ENCODE results near the gene NFIA.

The NFIA gene

DNA sequence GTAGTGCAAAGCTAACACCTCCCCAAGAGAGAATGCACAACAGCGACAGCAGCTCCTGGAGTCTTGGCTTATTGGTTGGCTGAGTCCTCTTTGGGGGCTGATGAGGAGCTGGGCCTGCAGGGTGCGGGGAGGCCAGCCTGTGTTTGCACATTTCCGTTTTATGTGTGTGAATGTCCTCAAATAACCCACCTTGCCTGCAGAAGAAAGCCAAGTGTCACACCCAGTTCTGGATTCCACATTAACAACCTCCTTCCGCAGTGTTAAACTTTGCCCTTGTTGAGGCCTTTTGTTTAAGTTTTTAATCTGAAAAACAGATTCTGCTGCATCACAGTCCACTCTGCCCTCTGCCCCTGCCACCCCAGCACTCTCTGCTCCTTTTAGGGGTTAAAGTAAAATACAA, 368.1 kb downstream of the NFIA start:
- DNase-seq (ENCODE audit: low spot score) = no peak
- H3K27ac ChIP-seq = peak overlapping the region; percentile 91
- TF ChIP-seq, protein P1, sequence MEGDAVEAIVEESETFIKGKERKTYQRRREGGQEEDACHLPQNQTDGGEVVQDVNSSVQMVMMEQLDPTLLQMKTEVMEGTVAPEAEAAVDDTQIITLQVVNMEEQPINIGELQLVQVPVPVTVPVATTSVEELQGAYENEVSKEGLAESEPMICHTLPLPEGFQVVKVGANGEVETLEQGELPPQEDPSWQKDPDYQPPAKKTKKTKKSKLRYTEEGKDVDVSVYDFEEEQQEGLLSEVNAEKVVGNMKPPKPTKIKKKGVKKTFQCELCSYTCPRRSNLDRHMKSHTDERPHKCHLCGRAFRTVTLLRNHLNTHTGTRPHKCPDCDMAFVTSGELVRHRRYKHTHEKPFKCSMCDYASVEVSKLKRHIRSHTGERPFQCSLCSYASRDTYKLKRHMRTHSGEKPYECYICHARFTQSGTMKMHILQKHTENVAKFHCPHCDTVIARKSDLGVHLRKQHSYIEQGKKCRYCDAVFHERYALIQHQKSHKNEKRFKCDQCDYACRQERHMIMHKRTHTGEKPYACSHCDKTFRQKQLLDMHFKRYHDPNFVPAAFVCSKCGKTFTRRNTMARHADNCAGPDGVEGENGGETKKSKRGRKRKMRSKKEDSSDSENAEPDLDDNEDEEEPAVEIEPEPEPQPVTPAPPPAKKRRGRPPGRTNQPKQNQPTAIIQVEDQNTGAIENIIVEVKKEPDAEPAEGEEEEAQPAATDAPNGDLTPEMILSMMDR (IDR thresholded peaks at IDR 0.05) = no peak
- H3K4me3 ChIP-seq = no peak overlapping the region

GRCh38 chr1:61450872-61451571, 368.7 kb downstream of the NFIA start:
- H3K4me3 ChIP-seq = no peak overlapping the region
- TF ChIP-seq, protein P1 (IDR thresholded peaks at IDR 0.05) = no peak
- H3K27ac ChIP-seq = peak overlapping the region; percentile 91
- DNase-seq (ENCODE audit: low spot score) = no peak

GRCh38 chr1:61451572-61451968, 369.2 kb downstream of the NFIA start:
- DNase-seq (ENCODE audit: low spot score) = no peak
- TF ChIP-seq, protein P1 (IDR thresholded peaks at IDR 0.05) = no peak
- H3K4me3 ChIP-seq = no peak overlapping the region
- H3K27ac ChIP-seq = peak overlapping the region; percentile 91

GRCh38 chr1:61452176-61453035, 370.0 kb downstream of the NFIA start:
- no peak for DNase-seq (ENCODE audit: low spot score)
- Histone ChIP-seq H3K4me3 (no peak overlapping the region), H3K27ac (peak overlapping the region; percentile 70 to 77)
- TF ChIP-seq, protein P1 (IDR thresholded peaks at IDR 0.05) = no peak

GRCh38 chr1:61453111-61453961, 371.0 kb downstream of the NFIA start:
- H3K27ac ChIP-seq = peak overlapping the region; percentile 83 to 85
- TF ChIP-seq, protein P1 (IDR thresholded peaks at IDR 0.05) = peak; percentile 40
- peak; percentile 92 for DNase-seq (ENCODE audit: low spot score)
- no peak overlapping the region for H3K4me3 ChIP-seq

GRCh38 chr1:61455400-61455799, 373.0 kb downstream of the NFIA start:
- H3K27ac ChIP-seq = peak overlapping the region in 1 of 2 donors; percentile 85

More at GRCh38 chr1:61455400-61455799, 373.0 kb downstream of the NFIA start:
- no peak for DNase-seq (ENCODE audit: low spot score)
- TF ChIP-seq, protein P1 (IDR thresholded peaks at IDR 0.05) = no peak
- no peak overlapping the region for H3K4me3 ChIP-seq

Data from coronary artery (tissue), 2 donors.